Measurements from ENCODE around the gene INSR. TPM values are rescaled to one million over a fixed set of nuclear protein-coding genes. Genes with fewer than 3 reads are reported as not detected.

INSR gene
- total RNA-seq, 1 donor from 2014 or later = 18.0 TPM

DNA sequence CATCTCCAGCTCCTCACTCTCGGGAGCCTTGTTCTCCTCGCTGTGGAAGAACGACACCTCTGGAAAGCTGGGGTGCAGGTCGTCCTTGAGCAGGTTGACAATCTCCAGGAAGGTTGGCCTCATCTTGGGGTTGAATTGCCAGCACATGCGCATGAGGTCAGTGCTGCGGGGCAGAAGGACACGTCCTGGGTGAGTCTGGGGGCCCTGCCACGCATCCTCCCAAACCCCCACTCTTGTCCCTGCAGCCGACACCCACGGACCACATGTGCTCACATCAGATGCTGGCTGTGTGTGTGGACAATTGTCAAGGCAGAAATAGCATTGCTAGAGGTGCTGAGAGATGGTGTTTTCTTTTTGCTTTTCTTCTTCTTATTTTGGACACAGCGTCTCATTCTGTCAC lies 177.0 kb downstream of the INSR start:
- no peak for DNase-seq (ENCODE audit: low read depth)
- no peak overlapping the region for H3K4me3 ChIP-seq (ENCODE audit: low read depth, low read length)
- TF ChIP-seq, protein P1, sequence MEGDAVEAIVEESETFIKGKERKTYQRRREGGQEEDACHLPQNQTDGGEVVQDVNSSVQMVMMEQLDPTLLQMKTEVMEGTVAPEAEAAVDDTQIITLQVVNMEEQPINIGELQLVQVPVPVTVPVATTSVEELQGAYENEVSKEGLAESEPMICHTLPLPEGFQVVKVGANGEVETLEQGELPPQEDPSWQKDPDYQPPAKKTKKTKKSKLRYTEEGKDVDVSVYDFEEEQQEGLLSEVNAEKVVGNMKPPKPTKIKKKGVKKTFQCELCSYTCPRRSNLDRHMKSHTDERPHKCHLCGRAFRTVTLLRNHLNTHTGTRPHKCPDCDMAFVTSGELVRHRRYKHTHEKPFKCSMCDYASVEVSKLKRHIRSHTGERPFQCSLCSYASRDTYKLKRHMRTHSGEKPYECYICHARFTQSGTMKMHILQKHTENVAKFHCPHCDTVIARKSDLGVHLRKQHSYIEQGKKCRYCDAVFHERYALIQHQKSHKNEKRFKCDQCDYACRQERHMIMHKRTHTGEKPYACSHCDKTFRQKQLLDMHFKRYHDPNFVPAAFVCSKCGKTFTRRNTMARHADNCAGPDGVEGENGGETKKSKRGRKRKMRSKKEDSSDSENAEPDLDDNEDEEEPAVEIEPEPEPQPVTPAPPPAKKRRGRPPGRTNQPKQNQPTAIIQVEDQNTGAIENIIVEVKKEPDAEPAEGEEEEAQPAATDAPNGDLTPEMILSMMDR (conservative IDR thresholded peaks at IDR 0.05; ENCODE audit: low read depth, low read length) = no peak

DNA sequence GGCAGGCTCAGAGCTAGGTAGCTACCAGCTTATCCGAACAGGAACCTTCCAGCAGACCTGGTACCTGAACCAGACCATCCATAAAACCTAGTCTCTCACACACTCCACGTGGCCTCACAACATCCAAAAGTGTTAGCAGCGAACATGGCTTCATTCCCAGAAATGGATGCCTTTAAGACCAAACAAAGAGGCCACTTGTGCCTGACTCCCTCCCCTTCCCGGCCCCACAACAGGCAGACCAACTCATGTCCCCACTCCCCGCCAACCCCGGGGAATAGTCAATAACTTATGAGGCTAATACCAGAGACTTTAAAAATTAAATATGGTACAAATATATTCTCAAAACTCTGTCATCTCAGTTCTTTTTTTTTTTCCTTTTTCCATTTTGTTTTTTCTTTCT lies 178.5 kb downstream of the INSR start:
- TF ChIP-seq, protein P1 (conservative IDR thresholded peaks at IDR 0.05; ENCODE audit: low read depth, low read length) = no peak
- DNase-seq (ENCODE audit: low read depth) = no peak
- no peak overlapping the region for H3K4me3 ChIP-seq (ENCODE audit: low read depth, low read length)

DNA sequence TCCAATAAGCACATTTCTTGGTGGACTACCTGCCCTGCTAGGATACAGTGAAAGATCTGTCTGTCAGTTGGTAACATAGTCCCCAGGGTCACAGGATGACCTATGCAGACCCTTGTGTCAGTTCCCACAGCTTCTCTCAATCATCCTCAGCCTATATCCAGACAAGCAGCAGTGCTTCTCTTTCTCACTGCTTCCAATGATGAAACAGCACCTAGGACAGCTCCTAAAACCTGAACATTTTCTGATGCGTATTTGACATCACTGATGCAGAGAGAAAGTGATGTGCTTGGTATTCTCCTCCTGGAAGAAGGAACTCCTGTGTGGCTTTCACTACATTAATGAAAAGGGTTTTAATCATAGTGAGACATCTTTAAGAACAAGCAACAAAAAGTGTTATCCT lies 181.0 kb downstream of the INSR start:
- H3K4me3 ChIP-seq (ENCODE audit: low read depth, low read length) = no peak overlapping the region
- TF ChIP-seq, protein P1 (conservative IDR thresholded peaks at IDR 0.05; ENCODE audit: low read depth, low read length) = no peak
- DNase-seq (ENCODE audit: low read depth) = no peak

DNA sequence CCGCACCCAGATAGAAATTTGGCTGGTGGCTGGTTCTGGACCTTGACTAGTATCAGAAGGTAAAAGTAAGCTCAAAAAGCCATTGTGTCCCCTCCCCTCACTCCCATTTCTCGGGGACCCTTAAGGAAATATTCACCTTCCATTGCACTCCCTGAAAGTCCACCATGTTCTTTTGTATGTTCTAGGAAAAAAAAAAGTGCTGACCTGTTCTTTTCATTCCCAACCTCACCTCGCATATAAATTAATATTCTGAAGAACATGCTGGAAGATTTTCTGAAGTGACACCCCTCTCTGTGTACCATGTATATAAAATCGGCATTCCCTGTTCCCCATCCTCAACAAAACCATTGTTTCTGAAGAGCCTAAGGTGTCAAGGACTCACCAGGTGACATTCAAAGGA lies 181.5 kb downstream of the INSR start:
- TF ChIP-seq, protein P1 (conservative IDR thresholded peaks at IDR 0.05; ENCODE audit: low read depth, low read length) = no peak
- no peak for DNase-seq (ENCODE audit: low read depth)

DNA sequence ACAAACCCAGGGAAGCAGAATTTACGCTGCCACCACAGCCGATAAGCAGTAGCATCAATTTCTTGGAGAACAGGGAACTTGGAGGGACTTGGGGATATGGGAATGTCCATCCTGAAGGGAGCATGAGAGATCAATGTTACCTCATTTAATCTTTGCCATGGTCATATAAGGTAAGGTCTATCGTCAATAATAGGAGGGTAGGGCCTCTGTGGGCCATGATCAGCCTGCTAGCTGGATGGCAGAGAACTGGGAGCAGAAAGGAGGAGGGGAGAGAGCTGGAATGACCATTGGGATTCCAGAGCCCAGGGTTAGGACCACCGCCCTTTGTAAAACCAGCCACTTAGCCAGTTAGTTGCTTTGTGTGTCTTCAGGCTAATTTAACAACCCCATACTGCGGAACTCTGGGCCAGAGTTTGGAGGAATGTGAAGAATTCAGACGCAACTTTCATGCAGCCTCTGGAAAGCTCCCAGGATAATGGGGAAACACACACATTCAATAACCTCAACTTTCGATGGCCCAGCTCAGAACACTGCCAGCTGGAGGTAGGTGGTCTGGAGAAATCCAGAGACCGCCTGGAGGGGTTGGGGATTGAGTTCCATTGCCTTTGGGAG lies 184.4 kb downstream of the INSR start:
- TF ChIP-seq, protein P1 (conservative IDR thresholded peaks at IDR 0.05; ENCODE audit: low read depth, low read length) = no peak
- H3K4me3 ChIP-seq (ENCODE audit: low read depth, low read length) = no peak overlapping the region
- no peak for DNase-seq (ENCODE audit: low read depth)

More for the DNA sequence above, 181.5 kb downstream of the INSR start:
- no peak overlapping the region for H3K4me3 ChIP-seq (ENCODE audit: low read depth, low read length)

DNA sequence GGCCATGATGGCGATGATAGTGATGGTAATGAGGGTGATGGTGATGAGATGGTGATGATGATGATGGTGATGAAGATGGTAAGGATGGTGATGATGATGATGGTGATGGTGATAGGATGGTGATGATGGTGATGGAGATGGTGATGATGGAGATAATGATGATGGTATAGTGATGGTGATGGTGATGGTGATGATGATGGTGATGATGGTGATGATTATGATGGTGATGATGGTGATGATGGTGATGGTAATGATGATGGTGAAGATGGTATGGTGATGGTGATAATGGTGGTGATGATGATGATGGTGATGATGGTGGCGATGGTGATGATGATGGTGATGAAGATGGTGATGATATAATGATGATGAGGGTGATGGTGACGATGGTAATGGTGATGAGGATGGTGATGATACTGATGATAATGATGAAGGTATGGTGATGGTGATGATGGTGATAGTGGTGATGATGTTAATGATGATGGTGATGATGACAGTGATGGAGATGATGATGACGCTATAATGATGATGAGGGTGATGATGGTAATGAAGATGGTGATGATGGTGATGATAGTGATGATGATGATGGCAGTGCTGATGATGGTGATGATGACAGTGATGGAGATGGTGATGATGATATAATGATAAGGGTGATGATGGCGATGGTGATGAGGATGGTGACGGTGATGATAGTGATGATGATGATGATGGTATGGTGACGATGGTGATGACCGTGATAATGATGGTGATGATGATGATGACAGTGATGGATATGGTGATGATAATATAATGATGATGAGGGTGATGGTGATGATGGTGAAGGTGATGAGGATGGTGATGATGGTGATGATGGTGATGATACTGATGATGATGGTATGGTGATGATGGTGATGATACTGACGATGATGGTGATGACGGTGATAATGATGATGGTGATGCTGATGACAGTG lies 187.2 kb downstream of the INSR start:
- H3K4me3 ChIP-seq (ENCODE audit: low read depth, low read length) = no peak overlapping the region
- no peak for DNase-seq (ENCODE audit: low read depth)
- TF ChIP-seq, protein P1 (conservative IDR thresholded peaks at IDR 0.05; ENCODE audit: low read depth, low read length) = no peak
